WTC11 (cell line): ENCODE measurements around the gene UTP14A. TPM values are rescaled to one million over a fixed set of nuclear protein-coding genes. Genes with fewer than 3 reads are reported as not detected.

ENCODE experiments used
- ATAC-seq: fragments of 200-7000 bp; cut with Tn5 transposase; 2 replicates; pipeline ENCODE4 v1.10.0; 2021; ENCODE audit warnings: mild to moderate bottlenecking, moderate library complexity
- CTCF ChIA-PET: fragments of 300-600 bp; sonication (Branson Sonifier 250); formaldehyde crosslinking; loops from one replicate; lab custom pipeline; 2021; ENCODE audit warnings: antibody characterized with exemption; lab: Charles Lee
- POLR2A ChIA-PET: fragments of 350-600 bp; sonication (Branson Sonifier 250); formaldehyde crosslinking; loops from one replicate; lab custom pipeline; 2021; ENCODE audit warnings: antibody characterized with exemption; lab: Charles Lee
- DNase-seq: peaks from one replicate; pipeline ENCODE4 v3.0.0; 2021; ENCODE audit warnings: low spot score
- H3K27ac Mint-ChIP-seq: 2 replicates; pipeline ENCODE4 v1.8.0; 2021; ENCODE audit warnings: mixed read lengths
- H3K27me3 Mint-ChIP-seq: 2 replicates; pipeline ENCODE4 v1.8.0; 2021; ENCODE audit warnings: low read depth, mild to moderate bottlenecking, moderate library complexity, mixed read lengths
- H3K36me3 Mint-ChIP-seq: 2 replicates; pipeline ENCODE4 v1.8.0; 2021; ENCODE audit warnings: mixed read lengths
- H3K4me1 Mint-ChIP-seq: 2 replicates; pipeline ENCODE4 v1.8.0; 2022; ENCODE audit warnings: mixed read lengths
- H3K4me3 Mint-ChIP-seq: 2 replicates; pipeline ENCODE4 v1.8.0; 2021; ENCODE audit warnings: mild to moderate bottlenecking, moderate library complexity, mixed read lengths
- H3K9me3 Mint-ChIP-seq: 2 replicates; pipeline ENCODE4 v1.8.0; 2021; ENCODE audit warnings: mixed read lengths
- GABPB1 ChIP-seq: sonication (generic); formaldehyde crosslinking; IDR thresholded peaks from 2 replicates; pipeline ENCODE4 v1.8.1; 2023; ENCODE audit warnings: mild to moderate bottlenecking, missing genetic modification reagents
- NFE2L1 ChIP-seq: sonication (generic); formaldehyde crosslinking; IDR thresholded peaks from 2 replicates; pipeline ENCODE4 v1.8.1; 2023; ENCODE audit warnings: missing genetic modification reagents
- NFYB ChIP-seq: sonication (generic); formaldehyde crosslinking; conservative IDR thresholded peaks from 2 replicates; pipeline ENCODE4 v1.8.0; 2022; ENCODE audit warnings: low read depth, missing genetic modification reagents
- NR3C1 ChIP-seq: sonication (generic); formaldehyde crosslinking; conservative IDR thresholded peaks from 2 replicates; pipeline ENCODE4 v1.8.1; 2023; ENCODE audit warnings: low read depth, mild to moderate bottlenecking, missing genetic modification reagents
- TEAD1 ChIP-seq: sonication (generic); formaldehyde crosslinking; IDR thresholded peaks from 2 replicates; pipeline ENCODE4 v1.8.0; 2022; ENCODE audit warnings: mild to moderate bottlenecking, missing genetic modification reagents
- ZBTB21 ChIP-seq: sonication (generic); formaldehyde crosslinking; IDR thresholded peaks from 2 replicates; pipeline ENCODE4 v1.8.1; 2023; ENCODE audit warnings: mild to moderate bottlenecking, missing genetic modification reagents, borderline replicate concordance
- ZNF317 ChIP-seq: sonication (generic); formaldehyde crosslinking; IDR thresholded peaks from 2 replicates; pipeline ENCODE4 v1.8.1; 2023; ENCODE audit warnings: low read depth, mild to moderate bottlenecking, moderate library complexity, missing genetic modification reagents, borderline replicate concordance
- ZNF423 ChIP-seq: fragments of 250-450 bp; sonication (Bioruptor Pico); IDR thresholded peaks from 2 replicates; pipeline ENCODE4 v2.1.2; 2022; ENCODE audit warnings: mild to moderate bottlenecking, moderate library complexity
- total RNA-seq: library from RNA; stranded (reverse); gene quantifications from 3 replicates; pipeline ENCODE4 v1.2.3, GENCODE V29; 2021
- TF ChIP-seq, protein P1 (sequence below): sonication (generic); formaldehyde crosslinking; IDR thresholded peaks from 2 replicates; pipeline ENCODE4 v1.8.0; 2023; ENCODE audit warnings: missing genetic modification reagents
- TF ChIP-seq, protein P2 (sequence below): fragments of 250-450 bp; sonication (Bioruptor Pico); IDR thresholded peaks from 2 replicates; pipeline ENCODE4 v1.9.0; 2021; ENCODE audit warnings: mild to moderate bottlenecking, borderline replicate concordance
- TF ChIP-seq, protein P3 (sequence below): sonication (generic); formaldehyde crosslinking; IDR thresholded peaks from 2 replicates; pipeline ENCODE4 v1.8.1; 2022; ENCODE audit warnings: missing genetic modification reagents, borderline replicate concordance
- TF ChIP-seq, protein P4 (sequence below): sonication (generic); formaldehyde crosslinking; IDR thresholded peaks from 2 replicates; pipeline ENCODE4 v1.8.1; 2023; ENCODE audit warnings: mild to moderate bottlenecking, moderate library complexity, missing genetic modification reagents
- TF ChIP-seq, protein P5 (sequence below): sonication (generic); formaldehyde crosslinking; IDR thresholded peaks from 2 replicates; pipeline ENCODE4 v1.8.0; 2022; ENCODE audit warnings: mild to moderate bottlenecking, missing genetic modification reagents
- TF ChIP-seq, protein P6 (sequence below): sonication (generic); formaldehyde crosslinking; IDR thresholded peaks from 2 replicates; pipeline ENCODE4 v1.8.1; 2023; ENCODE audit warnings: mild to moderate bottlenecking, missing genetic modification reagents, borderline replicate concordance
- TF ChIP-seq, protein P7 (sequence below): sonication (generic); formaldehyde crosslinking; IDR thresholded peaks from 2 replicates; pipeline ENCODE4 v1.8.0; 2023; ENCODE audit warnings: mild to moderate bottlenecking, missing genetic modification reagents
- TF ChIP-seq, protein P8 (sequence below): sonication (generic); formaldehyde crosslinking; IDR thresholded peaks from 2 replicates; pipeline ENCODE4 v1.8.1; 2022; ENCODE audit warnings: low read depth, mild to moderate bottlenecking, moderate library complexity, missing genetic modification reagents, borderline replicate concordance

UTP14A gene
- total RNA-seq, 1 experiment from 2014 or later: 17.4 TPM

DNA sequence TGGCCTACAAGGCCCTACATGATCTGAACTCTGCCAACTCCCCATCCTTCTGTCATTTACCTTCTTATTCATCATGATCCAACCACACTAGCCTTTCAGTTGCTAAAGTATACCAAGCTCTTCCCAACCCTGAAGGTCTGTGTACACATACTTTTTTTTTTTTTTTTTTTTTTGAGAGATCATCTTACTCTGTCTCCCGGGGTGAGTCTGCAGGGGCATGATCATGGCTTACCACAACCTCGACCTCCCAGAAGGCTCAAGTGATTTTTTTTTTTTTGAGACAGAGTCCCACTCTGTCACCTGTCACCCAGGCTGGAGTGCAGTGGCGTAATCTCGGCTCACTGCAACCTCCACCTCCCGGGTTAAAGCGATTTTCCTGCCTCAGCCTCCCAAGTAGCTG lies 5.9 kb upstream of the UTP14A start:
- no peak for DNase-seq
- ChIA-PET CTCF (no interaction called here), POLR2A (no interaction called here)
- Mint-ChIP-seq H3K4me1 (no peaks in the 10 kb centered on the region), H3K4me3 (no peak overlapping the region), H3K9me3 (no peaks in the 10 kb centered on the region), H3K27me3 (no peaks in the 10 kb centered on the region), H3K36me3 (no peaks in the 10 kb centered on the region), H3K27ac (no peak overlapping the region)
- ATAC-seq: no peak
- TF ChIP-seq, protein P1, sequence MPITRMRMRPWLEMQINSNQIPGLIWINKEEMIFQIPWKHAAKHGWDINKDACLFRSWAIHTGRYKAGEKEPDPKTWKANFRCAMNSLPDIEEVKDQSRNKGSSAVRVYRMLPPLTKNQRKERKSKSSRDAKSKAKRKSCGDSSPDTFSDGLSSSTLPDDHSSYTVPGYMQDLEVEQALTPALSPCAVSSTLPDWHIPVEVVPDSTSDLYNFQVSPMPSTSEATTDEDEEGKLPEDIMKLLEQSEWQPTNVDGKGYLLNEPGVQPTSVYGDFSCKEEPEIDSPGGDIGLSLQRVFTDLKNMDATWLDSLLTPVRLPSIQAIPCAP (CRISPR knock-in tag): no peak
- TF ChIP-seq NFE2L1 (CRISPR knock-in tag) (no peak), NFYB (CRISPR knock-in tag) (no peak), ZNF317 (CRISPR knock-in tag) (no peak), ZNF423 (CRISPR knock-in tag) (no peak), GABPB1 (CRISPR knock-in tag) (no peak), NR3C1 (CRISPR knock-in tag) (no peak), TEAD1 (CRISPR knock-in tag) (no peak), ZBTB21 (CRISPR knock-in tag) (no peak)
- TF ChIP-seq, protein P2, sequence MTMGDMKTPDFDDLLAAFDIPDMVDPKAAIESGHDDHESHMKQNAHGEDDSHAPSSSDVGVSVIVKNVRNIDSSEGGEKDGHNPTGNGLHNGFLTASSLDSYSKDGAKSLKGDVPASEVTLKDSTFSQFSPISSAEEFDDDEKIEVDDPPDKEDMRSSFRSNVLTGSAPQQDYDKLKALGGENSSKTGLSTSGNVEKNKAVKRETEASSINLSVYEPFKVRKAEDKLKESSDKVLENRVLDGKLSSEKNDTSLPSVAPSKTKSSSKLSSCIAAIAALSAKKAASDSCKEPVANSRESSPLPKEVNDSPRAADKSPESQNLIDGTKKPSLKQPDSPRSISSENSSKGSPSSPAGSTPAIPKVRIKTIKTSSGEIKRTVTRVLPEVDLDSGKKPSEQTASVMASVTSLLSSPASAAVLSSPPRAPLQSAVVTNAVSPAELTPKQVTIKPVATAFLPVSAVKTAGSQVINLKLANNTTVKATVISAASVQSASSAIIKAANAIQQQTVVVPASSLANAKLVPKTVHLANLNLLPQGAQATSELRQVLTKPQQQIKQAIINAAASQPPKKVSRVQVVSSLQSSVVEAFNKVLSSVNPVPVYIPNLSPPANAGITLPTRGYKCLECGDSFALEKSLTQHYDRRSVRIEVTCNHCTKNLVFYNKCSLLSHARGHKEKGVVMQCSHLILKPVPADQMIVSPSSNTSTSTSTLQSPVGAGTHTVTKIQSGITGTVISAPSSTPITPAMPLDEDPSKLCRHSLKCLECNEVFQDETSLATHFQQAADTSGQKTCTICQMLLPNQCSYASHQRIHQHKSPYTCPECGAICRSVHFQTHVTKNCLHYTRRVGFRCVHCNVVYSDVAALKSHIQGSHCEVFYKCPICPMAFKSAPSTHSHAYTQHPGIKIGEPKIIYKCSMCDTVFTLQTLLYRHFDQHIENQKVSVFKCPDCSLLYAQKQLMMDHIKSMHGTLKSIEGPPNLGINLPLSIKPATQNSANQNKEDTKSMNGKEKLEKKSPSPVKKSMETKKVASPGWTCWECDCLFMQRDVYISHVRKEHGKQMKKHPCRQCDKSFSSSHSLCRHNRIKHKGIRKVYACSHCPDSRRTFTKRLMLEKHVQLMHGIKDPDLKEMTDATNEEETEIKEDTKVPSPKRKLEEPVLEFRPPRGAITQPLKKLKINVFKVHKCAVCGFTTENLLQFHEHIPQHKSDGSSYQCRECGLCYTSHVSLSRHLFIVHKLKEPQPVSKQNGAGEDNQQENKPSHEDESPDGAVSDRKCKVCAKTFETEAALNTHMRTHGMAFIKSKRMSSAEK: no peak
- TF ChIP-seq, protein P3, sequence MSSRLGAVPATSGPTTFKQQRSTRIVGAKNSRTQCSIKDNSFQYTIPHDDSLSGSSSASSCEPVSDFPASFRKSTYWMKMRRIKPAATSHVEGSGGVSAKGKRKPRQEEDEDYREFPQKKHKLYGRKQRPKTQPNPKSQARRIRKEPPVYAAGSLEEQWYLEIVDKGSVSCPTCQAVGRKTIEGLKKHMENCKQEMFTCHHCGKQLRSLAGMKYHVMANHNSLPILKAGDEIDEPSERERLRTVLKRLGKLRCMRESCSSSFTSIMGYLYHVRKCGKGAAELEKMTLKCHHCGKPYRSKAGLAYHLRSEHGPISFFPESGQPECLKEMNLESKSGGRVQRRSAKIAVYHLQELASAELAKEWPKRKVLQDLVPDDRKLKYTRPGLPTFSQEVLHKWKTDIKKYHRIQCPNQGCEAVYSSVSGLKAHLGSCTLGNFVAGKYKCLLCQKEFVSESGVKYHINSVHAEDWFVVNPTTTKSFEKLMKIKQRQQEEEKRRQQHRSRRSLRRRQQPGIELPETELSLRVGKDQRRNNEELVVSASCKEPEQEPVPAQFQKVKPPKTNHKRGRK (CRISPR knock-in tag): no peak
- TF ChIP-seq, protein P4, sequence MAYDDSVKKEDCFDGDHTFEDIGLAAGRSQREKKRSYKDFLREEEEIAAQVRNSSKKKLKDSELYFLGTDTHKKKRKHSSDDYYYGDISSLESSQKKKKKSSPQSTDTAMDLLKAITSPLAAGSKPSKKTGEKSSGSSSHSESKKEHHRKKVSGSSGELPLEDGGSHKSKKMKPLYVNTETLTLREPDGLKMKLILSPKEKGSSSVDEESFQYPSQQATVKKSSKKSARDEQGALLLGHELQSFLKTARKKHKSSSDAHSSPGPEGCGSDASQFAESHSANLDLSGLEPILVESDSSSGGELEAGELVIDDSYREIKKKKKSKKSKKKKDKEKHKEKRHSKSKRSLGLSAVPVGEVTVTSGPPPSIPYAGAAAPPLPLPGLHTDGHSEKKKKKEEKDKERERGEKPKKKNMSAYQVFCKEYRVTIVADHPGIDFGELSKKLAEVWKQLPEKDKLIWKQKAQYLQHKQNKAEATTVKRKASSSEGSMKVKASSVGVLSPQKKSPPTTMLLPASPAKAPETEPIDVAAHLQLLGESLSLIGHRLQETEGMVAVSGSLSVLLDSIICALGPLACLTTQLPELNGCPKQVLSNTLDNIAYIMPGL (CRISPR knock-in tag): no peak
- TF ChIP-seq, protein P5, sequence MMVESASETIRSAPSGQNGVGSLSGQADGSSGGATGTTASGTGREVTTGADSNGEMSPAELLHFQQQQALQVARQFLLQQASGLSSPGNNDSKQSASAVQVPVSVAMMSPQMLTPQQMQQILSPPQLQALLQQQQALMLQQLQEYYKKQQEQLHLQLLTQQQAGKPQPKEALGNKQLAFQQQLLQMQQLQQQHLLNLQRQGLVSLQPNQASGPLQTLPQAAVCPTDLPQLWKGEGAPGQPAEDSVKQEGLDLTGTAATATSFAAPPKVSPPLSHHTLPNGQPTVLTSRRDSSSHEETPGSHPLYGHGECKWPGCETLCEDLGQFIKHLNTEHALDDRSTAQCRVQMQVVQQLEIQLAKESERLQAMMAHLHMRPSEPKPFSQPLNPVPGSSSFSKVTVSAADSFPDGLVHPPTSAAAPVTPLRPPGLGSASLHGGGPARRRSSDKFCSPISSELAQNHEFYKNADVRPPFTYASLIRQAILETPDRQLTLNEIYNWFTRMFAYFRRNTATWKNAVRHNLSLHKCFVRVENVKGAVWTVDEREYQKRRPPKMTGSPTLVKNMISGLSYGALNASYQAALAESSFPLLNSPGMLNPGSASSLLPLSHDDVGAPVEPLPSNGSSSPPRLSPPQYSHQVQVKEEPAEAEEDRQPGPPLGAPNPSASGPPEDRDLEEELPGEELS (CRISPR knock-in tag): no peak
- TF ChIP-seq, protein P6, sequence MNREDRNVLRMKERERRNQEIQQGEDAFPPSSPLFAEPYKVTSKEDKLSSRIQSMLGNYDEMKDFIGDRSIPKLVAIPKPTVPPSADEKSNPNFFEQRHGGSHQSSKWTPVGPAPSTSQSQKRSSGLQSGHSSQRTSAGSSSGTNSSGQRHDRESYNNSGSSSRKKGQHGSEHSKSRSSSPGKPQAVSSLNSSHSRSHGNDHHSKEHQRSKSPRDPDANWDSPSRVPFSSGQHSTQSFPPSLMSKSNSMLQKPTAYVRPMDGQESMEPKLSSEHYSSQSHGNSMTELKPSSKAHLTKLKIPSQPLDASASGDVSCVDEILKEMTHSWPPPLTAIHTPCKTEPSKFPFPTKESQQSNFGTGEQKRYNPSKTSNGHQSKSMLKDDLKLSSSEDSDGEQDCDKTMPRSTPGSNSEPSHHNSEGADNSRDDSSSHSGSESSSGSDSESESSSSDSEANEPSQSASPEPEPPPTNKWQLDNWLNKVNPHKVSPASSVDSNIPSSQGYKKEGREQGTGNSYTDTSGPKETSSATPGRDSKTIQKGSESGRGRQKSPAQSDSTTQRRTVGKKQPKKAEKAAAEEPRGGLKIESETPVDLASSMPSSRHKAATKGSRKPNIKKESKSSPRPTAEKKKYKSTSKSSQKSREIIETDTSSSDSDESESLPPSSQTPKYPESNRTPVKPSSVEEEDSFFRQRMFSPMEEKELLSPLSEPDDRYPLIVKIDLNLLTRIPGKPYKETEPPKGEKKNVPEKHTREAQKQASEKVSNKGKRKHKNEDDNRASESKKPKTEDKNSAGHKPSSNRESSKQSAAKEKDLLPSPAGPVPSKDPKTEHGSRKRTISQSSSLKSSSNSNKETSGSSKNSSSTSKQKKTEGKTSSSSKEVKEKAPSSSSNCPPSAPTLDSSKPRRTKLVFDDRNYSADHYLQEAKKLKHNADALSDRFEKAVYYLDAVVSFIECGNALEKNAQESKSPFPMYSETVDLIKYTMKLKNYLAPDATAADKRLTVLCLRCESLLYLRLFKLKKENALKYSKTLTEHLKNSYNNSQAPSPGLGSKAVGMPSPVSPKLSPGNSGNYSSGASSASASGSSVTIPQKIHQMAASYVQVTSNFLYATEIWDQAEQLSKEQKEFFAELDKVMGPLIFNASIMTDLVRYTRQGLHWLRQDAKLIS (CRISPR knock-in tag): no peak
- TF ChIP-seq, protein P7, sequence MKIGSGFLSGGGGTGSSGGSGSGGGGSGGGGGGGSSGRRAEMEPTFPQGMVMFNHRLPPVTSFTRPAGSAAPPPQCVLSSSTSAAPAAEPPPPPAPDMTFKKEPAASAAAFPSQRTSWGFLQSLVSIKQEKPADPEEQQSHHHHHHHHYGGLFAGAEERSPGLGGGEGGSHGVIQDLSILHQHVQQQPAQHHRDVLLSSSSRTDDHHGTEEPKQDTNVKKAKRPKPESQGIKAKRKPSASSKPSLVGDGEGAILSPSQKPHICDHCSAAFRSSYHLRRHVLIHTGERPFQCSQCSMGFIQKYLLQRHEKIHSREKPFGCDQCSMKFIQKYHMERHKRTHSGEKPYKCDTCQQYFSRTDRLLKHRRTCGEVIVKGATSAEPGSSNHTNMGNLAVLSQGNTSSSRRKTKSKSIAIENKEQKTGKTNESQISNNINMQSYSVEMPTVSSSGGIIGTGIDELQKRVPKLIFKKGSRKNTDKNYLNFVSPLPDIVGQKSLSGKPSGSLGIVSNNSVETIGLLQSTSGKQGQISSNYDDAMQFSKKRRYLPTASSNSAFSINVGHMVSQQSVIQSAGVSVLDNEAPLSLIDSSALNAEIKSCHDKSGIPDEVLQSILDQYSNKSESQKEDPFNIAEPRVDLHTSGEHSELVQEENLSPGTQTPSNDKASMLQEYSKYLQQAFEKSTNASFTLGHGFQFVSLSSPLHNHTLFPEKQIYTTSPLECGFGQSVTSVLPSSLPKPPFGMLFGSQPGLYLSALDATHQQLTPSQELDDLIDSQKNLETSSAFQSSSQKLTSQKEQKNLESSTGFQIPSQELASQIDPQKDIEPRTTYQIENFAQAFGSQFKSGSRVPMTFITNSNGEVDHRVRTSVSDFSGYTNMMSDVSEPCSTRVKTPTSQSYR (CRISPR knock-in tag): no peak
- TF ChIP-seq, protein P8, sequence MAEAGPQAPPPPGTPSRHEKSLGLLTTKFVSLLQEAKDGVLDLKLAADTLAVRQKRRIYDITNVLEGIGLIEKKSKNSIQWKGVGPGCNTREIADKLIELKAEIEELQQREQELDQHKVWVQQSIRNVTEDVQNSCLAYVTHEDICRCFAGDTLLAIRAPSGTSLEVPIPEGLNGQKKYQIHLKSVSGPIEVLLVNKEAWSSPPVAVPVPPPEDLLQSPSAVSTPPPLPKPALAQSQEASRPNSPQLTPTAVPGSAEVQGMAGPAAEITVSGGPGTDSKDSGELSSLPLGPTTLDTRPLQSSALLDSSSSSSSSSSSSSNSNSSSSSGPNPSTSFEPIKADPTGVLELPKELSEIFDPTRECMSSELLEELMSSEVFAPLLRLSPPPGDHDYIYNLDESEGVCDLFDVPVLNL (CRISPR knock-in tag): no peak
